ENCODE data around the gene SLC25A27. TPM values are rescaled to one million over a fixed set of nuclear protein-coding genes. Genes with fewer than 3 reads are reported as not detected.

Gene SLC25A27
- total RNA-seq, 1 donor, result 6.5 TPM

- H3K4me3 ChIP-seq (ENCODE audit: low read depth, low read length), result no peak overlapping the region
- no peak for TF ChIP-seq CTCF (IDR thresholded peaks at IDR 0.05; ENCODE audit: insufficient read depth, low read depth, low read length)
- DNase-seq (ENCODE audit: low read depth), result no peak
These were observed 14.6 kb downstream of the SLC25A27 start for GRCh38 chr6:46667377-46667776.

DNA sequence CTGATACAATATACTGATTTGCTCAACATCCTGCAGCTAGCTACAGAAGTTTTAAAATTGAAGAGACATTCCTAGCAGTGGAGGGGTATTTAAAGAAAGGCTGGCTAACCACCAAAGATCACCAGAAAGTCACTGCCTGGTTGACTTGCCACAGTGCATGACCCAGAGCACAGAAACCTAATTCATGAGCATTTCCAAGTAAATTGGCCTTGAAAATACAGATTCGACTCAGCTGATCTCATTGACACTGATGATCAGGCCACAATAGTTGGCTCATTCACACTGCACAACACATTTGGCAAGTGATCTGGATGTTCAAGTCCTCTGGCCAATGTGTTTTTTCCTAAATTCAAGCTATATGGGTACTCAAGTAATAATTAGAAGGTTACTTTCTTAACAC lies 21.6 kb downstream of the SLC25A27 start:
- no peak for TF ChIP-seq CTCF (IDR thresholded peaks at IDR 0.05; ENCODE audit: insufficient read depth, low read depth, low read length)
- H3K4me3 ChIP-seq (ENCODE audit: low read depth, low read length), result no peak overlapping the region
- no peak for DNase-seq (ENCODE audit: low read depth)

DNA sequence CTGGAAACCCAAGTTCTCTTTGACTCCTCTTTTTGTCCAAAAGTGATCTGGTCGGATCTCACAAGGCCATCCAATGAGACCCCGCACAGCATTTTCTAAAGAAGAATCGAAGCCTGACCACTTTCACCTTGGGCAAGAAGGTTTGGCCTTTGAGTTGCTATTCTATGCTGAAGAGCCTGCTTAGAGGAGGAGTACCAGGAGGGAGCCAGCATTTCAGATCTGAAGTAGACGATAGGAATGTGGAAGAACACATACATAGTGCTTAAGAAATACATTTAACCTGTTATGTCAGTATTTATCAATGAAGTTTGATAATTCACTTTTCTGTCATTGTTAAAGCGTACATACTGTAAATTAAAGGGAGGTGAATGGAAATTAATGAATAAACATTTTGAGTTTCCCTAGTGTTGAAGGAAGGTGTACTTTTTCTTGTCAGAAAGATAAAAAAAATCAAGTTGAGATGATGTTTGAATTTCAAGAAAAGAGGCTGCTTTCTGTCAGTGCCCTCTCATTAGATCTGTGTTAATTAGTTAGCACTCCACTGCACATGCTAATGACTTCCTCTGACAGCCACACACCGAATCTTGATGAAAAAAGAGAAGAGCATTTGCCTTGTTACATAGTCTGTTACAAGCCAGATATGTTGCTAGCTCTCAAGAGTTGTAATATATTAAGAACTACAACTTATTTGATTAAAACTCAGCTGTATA lies 24.0 kb downstream of the SLC25A27 start:
- H3K4me3 ChIP-seq (ENCODE audit: low read depth, low read length), result no peak overlapping the region
- no peak for TF ChIP-seq CTCF (IDR thresholded peaks at IDR 0.05; ENCODE audit: insufficient read depth, low read depth, low read length)
- no peak for DNase-seq (ENCODE audit: low read depth)

- H3K4me3 ChIP-seq (ENCODE audit: low read depth, low read length), result no peak overlapping the region
- no peak for DNase-seq (ENCODE audit: low read depth)
- TF ChIP-seq CTCF (IDR thresholded peaks at IDR 0.05; ENCODE audit: insufficient read depth, low read depth, low read length), result peak; percentile 31
These were observed 24.5 kb downstream of the SLC25A27 start for GRCh38 chr6:46677314-46677654.

- TF ChIP-seq CTCF (IDR thresholded peaks at IDR 0.05; ENCODE audit: insufficient read depth, low read depth, low read length), result no peak
- DNase-seq (ENCODE audit: low read depth), result peak; percentile 4
These were observed 32.0 kb downstream of the SLC25A27 start for GRCh38 chr6:46684771-46685170.

DNA sequence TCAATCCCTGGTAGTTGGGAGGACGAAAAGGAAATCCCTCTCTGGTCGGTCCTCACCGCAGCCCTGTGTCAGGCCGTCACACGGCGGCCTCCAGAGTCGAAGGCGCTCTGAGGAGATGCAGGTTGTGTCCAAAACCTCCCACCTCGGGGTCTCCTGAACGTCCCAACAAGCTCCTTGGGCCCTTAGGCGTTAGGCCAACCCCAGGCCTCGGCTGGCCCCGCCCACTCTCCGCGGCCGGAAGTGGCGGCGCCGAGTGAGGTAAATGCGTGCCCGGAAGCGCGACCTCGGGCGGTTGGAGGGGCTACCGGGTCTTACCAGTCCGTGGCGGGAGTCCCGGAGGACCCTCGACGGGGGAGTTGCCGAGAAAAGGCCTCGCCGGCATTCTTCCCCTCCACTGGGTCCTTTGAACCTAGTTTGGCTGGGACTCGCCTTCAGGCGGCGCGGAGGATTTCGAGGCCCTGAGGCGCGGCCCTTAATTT lies 34.9 kb downstream of the SLC25A27 start, which contains the start of gene TDRD6:
Gene TDRD6, plus strand, starts transcription at position 267 of the 479 bp plus-strand sequence. CDS start 244 bp downstream, outside the sequence.
- no peak within 1 kb of the TSS for H3K4me3 ChIP-seq (ENCODE audit: low read depth, low read length)
- no peak for TF ChIP-seq CTCF (IDR thresholded peaks at IDR 0.05; ENCODE audit: insufficient read depth, low read depth, low read length)
- DNase-seq (ENCODE audit: low read depth), result no peak

More at GRCh38 chr6:46684771-46685170, 32.0 kb downstream of the SLC25A27 start:
- H3K4me3 ChIP-seq (ENCODE audit: low read depth, low read length), result no peak overlapping the region

Measured in fibroblast of villous mesenchyme (primary cell).